GM18868 (cell line): ENCODE results near the gene RAB22A.
"Not testable (repeated sequence)": the region's sequence is repeated elsewhere in the genome, so short reads cannot be mapped to it uniquely, and the experiment has no call there.

Experiments used
- ATAC-seq: cut with Tn5 transposase; IDR thresholded peaks from one replicate; pipeline ENCODE4 v1.9.1; 2021; ENCODE audit warnings: mild to moderate bottlenecking, moderate library complexity; ENCODE audit not compliant: unreplicated experiment

The RAB22A gene

GRCh38 chr20:58407966-58408557 is 98.5 kb downstream of the RAB22A start:
- peak; percentile 61 for ATAC-seq

GRCh38 chr20:58408603-58409246 is 99.2 kb downstream of the RAB22A start:
- no peak for ATAC-seq

- ATAC-seq: not testable (repeated sequence)
These were observed 104.7 kb downstream of the RAB22A start for GRCh38 chr20:58414216-58414615.

GRCh38 chr20:58414786-58415185 is 105.3 kb downstream of the RAB22A start:
- ATAC-seq: not testable (repeated sequence)

- no peak for ATAC-seq
These were observed 106.5 kb downstream of the RAB22A start for GRCh38 chr20:58416057-58416456.

- no peak for ATAC-seq
These were observed 107.3 kb downstream of the RAB22A start for GRCh38 chr20:58416835-58417234.
